ENCODE data around the gene NTSR1.

GRCh38 chr20:62763404-62763803 is 54.8 kb downstream of the NTSR1 start:
- no peak for TF ChIP-seq CTCF (conservative IDR thresholded peaks at IDR 0.05 in 1 of 2, IDR thresholded peaks at IDR 0.05 in 1 of 2; ENCODE audit: extremely low read depth in 1 of 2, insufficient read depth in 1 of 2, low read depth in 1 of 2, low read length in 2 of 2)
- TF ChIP-seq EZH2 (IDR thresholded peaks at IDR 0.05; ENCODE audit: borderline replicate concordance, low read length), result no peak

All from mammary epithelial cell (primary cell).